WTC11 (cell line): ENCODE measurements around the gene AGAP1.
A peak's percentile ranks its signal among the peaks of the same experiment; 100 is the strongest.

Experiments used
- CBFB ChIP-seq: sonication (generic); formaldehyde crosslinking; IDR thresholded peaks from 2 replicates; pipeline ENCODE4 v1.8.1; 2022; ENCODE audit warnings: mild to moderate bottlenecking, low read depth, missing genetic modification reagents
- CREB1 ChIP-seq: sonication (generic); formaldehyde crosslinking; IDR thresholded peaks from 2 replicates; pipeline ENCODE4 v1.8.0; 2023; ENCODE audit warnings: mild to moderate bottlenecking, missing genetic modification reagents
- CREM ChIP-seq: sonication (generic); formaldehyde crosslinking; IDR thresholded peaks from 2 replicates; pipeline ENCODE4 v1.8.1; 2022; ENCODE audit warnings: mild to moderate bottlenecking, missing genetic modification reagents, moderate library complexity
- FOXJ3 ChIP-seq: sonication (generic); formaldehyde crosslinking; IDR thresholded peaks from 2 replicates; pipeline ENCODE4 v1.9.0; 2021; ENCODE audit warnings: missing genetic modification reagents, mild to moderate bottlenecking, borderline replicate concordance
- IRF1 ChIP-seq: sonication (generic); formaldehyde crosslinking; IDR thresholded peaks from 2 replicates; pipeline ENCODE4 v1.8.0; 2023; ENCODE audit warnings: missing genetic modification reagents
- KAT7 ChIP-seq: sonication (generic); formaldehyde crosslinking; IDR thresholded peaks from 2 replicates; pipeline ENCODE4 v1.8.1; 2023; ENCODE audit warnings: missing genetic modification reagents, mild to moderate bottlenecking, borderline replicate concordance
- MAX ChIP-seq: sonication (generic); formaldehyde crosslinking; IDR thresholded peaks from 2 replicates; pipeline ENCODE4 v1.8.0; 2022; ENCODE audit warnings: mild to moderate bottlenecking, missing genetic modification reagents
- MYBL2 ChIP-seq: sonication (generic); formaldehyde crosslinking; IDR thresholded peaks from 2 replicates; pipeline ENCODE4 v1.8.1; 2023; ENCODE audit warnings: mild to moderate bottlenecking, moderate library complexity, missing genetic modification reagents
- SP1 ChIP-seq: sonication (generic); formaldehyde crosslinking; conservative IDR thresholded peaks from 2 replicates; pipeline ENCODE4 v1.8.1; 2022; ENCODE audit warnings: missing genetic modification reagents
- USF1 ChIP-seq: sonication (generic); formaldehyde crosslinking; IDR thresholded peaks from 2 replicates; pipeline ENCODE4 v1.8.0; 2022; ENCODE audit warnings: mild to moderate bottlenecking, missing genetic modification reagents
- ZNF263 ChIP-seq: sonication (generic); formaldehyde crosslinking; IDR thresholded peaks from 2 replicates; pipeline ENCODE4 v1.8.1; 2022; ENCODE audit warnings: low read depth, mild to moderate bottlenecking, moderate library complexity, missing genetic modification reagents
- TF ChIP-seq, protein P1 (sequence below): fragments of 200-600 bp; IDR thresholded peaks from 2 replicates; pipeline ENCODE4 v1.8.0; 2022; ENCODE audit warnings: antibody characterized with exemption
- TF ChIP-seq, protein P2 (sequence below): sonication (generic); formaldehyde crosslinking; IDR thresholded peaks from 2 replicates; pipeline ENCODE4 v1.8.1; 2022; ENCODE audit warnings: low read depth, missing genetic modification reagents, borderline replicate concordance
- TF ChIP-seq, protein P3 (sequence below): sonication (generic); formaldehyde crosslinking; conservative IDR thresholded peaks from 2 replicates; pipeline ENCODE4 v1.8.1; 2022; ENCODE audit warnings: mild to moderate bottlenecking, missing genetic modification reagents

DNA sequence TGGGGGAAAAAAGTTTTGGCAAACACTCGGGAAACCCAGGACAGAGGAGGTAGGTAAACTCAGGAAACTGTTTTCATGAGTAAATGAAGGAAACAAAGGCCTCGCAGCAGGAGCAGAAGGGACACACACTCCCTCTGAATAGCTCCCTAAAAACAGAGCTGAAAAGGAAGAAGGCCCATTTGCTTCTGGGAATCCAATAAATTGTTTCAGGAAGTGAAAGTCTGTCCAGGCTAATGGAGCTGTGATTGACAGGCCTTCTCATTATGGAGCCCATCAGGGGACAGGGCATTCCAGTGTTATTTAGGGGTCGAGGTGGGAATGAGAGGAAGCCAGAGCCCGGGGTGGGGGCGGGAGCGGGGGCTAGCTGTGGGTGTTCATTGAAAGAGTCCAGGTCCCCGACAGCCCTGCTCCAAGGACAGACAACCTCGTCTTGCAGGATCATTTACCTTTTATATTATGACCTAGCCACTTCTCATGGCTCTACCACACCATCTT, 593.2 kb downstream of the AGAP1 start:
- TF ChIP-seq CREM (CRISPR knock-in tag) = no peak
- TF ChIP-seq, protein P1, sequence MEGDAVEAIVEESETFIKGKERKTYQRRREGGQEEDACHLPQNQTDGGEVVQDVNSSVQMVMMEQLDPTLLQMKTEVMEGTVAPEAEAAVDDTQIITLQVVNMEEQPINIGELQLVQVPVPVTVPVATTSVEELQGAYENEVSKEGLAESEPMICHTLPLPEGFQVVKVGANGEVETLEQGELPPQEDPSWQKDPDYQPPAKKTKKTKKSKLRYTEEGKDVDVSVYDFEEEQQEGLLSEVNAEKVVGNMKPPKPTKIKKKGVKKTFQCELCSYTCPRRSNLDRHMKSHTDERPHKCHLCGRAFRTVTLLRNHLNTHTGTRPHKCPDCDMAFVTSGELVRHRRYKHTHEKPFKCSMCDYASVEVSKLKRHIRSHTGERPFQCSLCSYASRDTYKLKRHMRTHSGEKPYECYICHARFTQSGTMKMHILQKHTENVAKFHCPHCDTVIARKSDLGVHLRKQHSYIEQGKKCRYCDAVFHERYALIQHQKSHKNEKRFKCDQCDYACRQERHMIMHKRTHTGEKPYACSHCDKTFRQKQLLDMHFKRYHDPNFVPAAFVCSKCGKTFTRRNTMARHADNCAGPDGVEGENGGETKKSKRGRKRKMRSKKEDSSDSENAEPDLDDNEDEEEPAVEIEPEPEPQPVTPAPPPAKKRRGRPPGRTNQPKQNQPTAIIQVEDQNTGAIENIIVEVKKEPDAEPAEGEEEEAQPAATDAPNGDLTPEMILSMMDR = no peak
- TF ChIP-seq CBFB (CRISPR knock-in tag) = no peak
- no peak for TF ChIP-seq MAX (CRISPR knock-in tag)
- TF ChIP-seq, protein P2, sequence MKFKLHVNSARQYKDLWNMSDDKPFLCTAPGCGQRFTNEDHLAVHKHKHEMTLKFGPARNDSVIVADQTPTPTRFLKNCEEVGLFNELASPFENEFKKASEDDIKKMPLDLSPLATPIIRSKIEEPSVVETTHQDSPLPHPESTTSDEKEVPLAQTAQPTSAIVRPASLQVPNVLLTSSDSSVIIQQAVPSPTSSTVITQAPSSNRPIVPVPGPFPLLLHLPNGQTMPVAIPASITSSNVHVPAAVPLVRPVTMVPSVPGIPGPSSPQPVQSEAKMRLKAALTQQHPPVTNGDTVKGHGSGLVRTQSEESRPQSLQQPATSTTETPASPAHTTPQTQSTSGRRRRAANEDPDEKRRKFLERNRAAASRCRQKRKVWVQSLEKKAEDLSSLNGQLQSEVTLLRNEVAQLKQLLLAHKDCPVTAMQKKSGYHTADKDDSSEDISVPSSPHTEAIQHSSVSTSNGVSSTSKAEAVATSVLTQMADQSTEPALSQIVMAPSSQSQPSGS (CRISPR knock-in tag) = no peak
- no peak for TF ChIP-seq CREB1 (CRISPR knock-in tag)
- TF ChIP-seq USF1 = no peak
- TF ChIP-seq, protein P3, sequence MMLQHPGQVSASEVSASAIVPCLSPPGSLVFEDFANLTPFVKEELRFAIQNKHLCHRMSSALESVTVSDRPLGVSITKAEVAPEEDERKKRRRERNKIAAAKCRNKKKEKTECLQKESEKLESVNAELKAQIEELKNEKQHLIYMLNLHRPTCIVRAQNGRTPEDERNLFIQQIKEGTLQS = no peak
- 0 out of 2 replicates have a peak, but pooled peaks have one; percentile 57 for TF ChIP-seq SP1 (CRISPR knock-in tag)
- no peak for TF ChIP-seq ZNF263
- TF ChIP-seq KAT7 (CRISPR knock-in tag) = no peak
- no peak for TF ChIP-seq MYBL2 (CRISPR knock-in tag)
- no peak for TF ChIP-seq IRF1 (CRISPR knock-in tag)
- peak; percentile 70; the same call in 1 of the 2 replicates for TF ChIP-seq FOXJ3
